Endothelial cell of umbilical vein (primary cell): Measurements from ENCODE around the gene EXOC6. TPM values are rescaled to one million over a fixed set of nuclear protein-coding genes. Genes with fewer than 3 reads are reported as not detected.

Experiments
- BruUV-seq: library from RNA; stranded (reverse); fragments of 400-500 nt; replicated peaks from 2 replicates; lab custom pipeline; 2021; lab: Mats Ljungman, UMichigan
- CTCF ChIA-PET: fragments of 300-600, 350-600 bp; sonication (Branson Sonifier 250); formaldehyde crosslinking; loops from one replicate; lab custom pipeline; 2021; ENCODE audit warnings: antibody characterized with exemption, inconsistent platforms; lab: Charles Lee
- POLR2A ChIA-PET: fragments of 300-600, 350-600 bp; sonication (Branson Sonifier 250); formaldehyde crosslinking; loops from one replicate; lab custom pipeline; 2021; ENCODE audit warnings: antibody characterized with exemption, inconsistent platforms; lab: Charles Lee
- DNase-seq: peaks from one replicate; pipeline ENCODE4 v3.0.0-alpha.2; 2011; ENCODE audit warnings: low read depth, low spot score
- FAIRE-seq: peaks from 2 replicates; lab custom pipeline; 2011; peaks lifted over from hg19 to GRCh38; lab: Jason Lieb, UNC
- H2AFZ ChIP-seq: 2 replicates; pipeline ENCODE4 v1.6.0; 2012; ENCODE audit warnings: low read depth, low read length, control low read depth, inconsistent platforms
- H3K27ac ChIP-seq: 2 replicates; pipeline ENCODE4 v1.5.1; 2011; ENCODE audit warnings: low read depth, mild to moderate bottlenecking, control low read depth, low read length, moderate library complexity; ENCODE audit not compliant: insufficient read depth
- H3K27me3 ChIP-seq, 2 experiments: 2 replicates each; pipeline versions ENCODE4 v1.6.0 to v1.6.1; 2011; ENCODE audit warnings: low read length in 2 of 2, mixed read lengths in 1 of 2; ENCODE audit not compliant: control insufficient read depth in 2 of 2, insufficient read depth in 2 of 2
- H3K36me3 ChIP-seq, 2 experiments: 2 replicates in 1 of 2; 3 replicates in 1 of 2; pipeline ENCODE4 v1.5.1; 2011; ENCODE audit warnings: low read length in 2 of 2, mild to moderate bottlenecking in 1 of 2, moderate library complexity in 1 of 2; ENCODE audit not compliant: control insufficient read depth in 2 of 2, insufficient read depth in 2 of 2; ENCODE audit errors: extremely low read depth in 1 of 2
- H3K4me1 ChIP-seq: 3 replicates; pipeline ENCODE4 v1.5.1; 2011; ENCODE audit warnings: mild to moderate bottlenecking, low read length; ENCODE audit not compliant: control insufficient read depth, insufficient read depth; ENCODE audit errors: extremely low read depth
- H3K4me2 ChIP-seq: 2 replicates; pipeline ENCODE4 v1.6.1; 2011; ENCODE audit warnings: low read length, control low read depth, mixed read lengths; ENCODE audit not compliant: insufficient read depth
- H3K4me3 ChIP-seq, 3 experiments: fragments of 200-600 bp in 1 of 3; sonication (generic), shearing (Covaris generic) in 1 of 3; replicated peaks in 1 of 3; 2 replicates each; pipeline ENCODE4 v1.5.1; 2011 to 2016; ENCODE audit warnings: control low read depth in 3 of 3, low read length in 3 of 3, mild to moderate bottlenecking in 2 of 3, inconsistent platforms in 1 of 3, low read depth in 1 of 3, moderate library complexity in 1 of 3; ENCODE audit not compliant: insufficient read depth in 1 of 3
- H3K79me2 ChIP-seq: 2 replicates; pipeline ENCODE4 v1.6.0; 2012; ENCODE audit warnings: low read length, inconsistent platforms; ENCODE audit not compliant: control insufficient read depth, insufficient read depth
- H3K9ac ChIP-seq: replicated peaks from 2 replicates; pipeline ENCODE3; 2011; ENCODE audit warnings: low read length, control low read depth; ENCODE audit not compliant: insufficient read depth; ENCODE audit errors: extremely low read depth
- H3K9me1 ChIP-seq: replicated peaks from 3 replicates; pipeline ENCODE4 v1.6.0; 2011; ENCODE audit warnings: mild to moderate bottlenecking, low read length; ENCODE audit not compliant: control insufficient read depth, insufficient read depth; ENCODE audit errors: extremely low read depth
- H3K9me3 ChIP-seq: replicated peaks from 2 replicates; pipeline ENCODE4 v1.5.1; 2012; ENCODE audit warnings: low read length, inconsistent platforms; ENCODE audit not compliant: control insufficient read depth, insufficient read depth
- H4K20me1 ChIP-seq: replicated peaks from 2 replicates; pipeline ENCODE3; 2011; ENCODE audit warnings: mild to moderate bottlenecking, low read length; ENCODE audit not compliant: control insufficient read depth, insufficient read depth; ENCODE audit errors: extremely low read depth
- CTCF ChIP-seq, 2 donors: IDR thresholded peaks; 1 replicate in 1 of 2; 2 replicates in 1 of 2; pipeline ENCODE4 v1.5.1; 2011; ENCODE audit warnings: low read length in 2 of 2, mild to moderate bottlenecking in 2 of 2, moderate library complexity in 2 of 2, control low read depth in 1 of 2, inconsistent platforms in 1 of 2, low read depth in 1 of 2; ENCODE audit not compliant: insufficient read depth in 1 of 2; ENCODE audit errors: extremely low read depth in 1 of 2
- EZH2 ChIP-seq: IDR thresholded peaks from 2 replicates; pipeline ENCODE4 v1.6.1; 2012; ENCODE audit warnings: borderline replicate concordance, low read depth, mild to moderate bottlenecking, moderate library complexity, low read length, inconsistent platforms; ENCODE audit not compliant: severe bottlenecking
- FOS ChIP-seq: IDR thresholded peaks from 2 replicates; pipeline ENCODE4 v1.6.1; 2011; ENCODE audit warnings: mild to moderate bottlenecking, low read length, moderate library complexity, borderline replicate concordance; ENCODE audit not compliant: insufficient read depth
- GATA2 ChIP-seq: IDR thresholded peaks from 2 replicates; pipeline ENCODE4 v1.7.0; 2011; ENCODE audit warnings: low read depth, mild to moderate bottlenecking, moderate library complexity, mixed read lengths, low read length; ENCODE audit not compliant: insufficient read length, insufficient read depth
- JUN ChIP-seq: IDR thresholded peaks from 2 replicates; pipeline ENCODE4 v1.6.1; 2011; ENCODE audit warnings: borderline replicate concordance, low read depth; ENCODE audit not compliant: insufficient read length, insufficient read depth
- MAX ChIP-seq: IDR thresholded peaks from 2 replicates; pipeline ENCODE4 v1.6.1; 2011; ENCODE audit not compliant: insufficient read depth, insufficient read length
- MYC ChIP-seq: IDR thresholded peaks from one replicate; pipeline ENCODE4 v1.6.1; 2011; ENCODE audit warnings: mild to moderate bottlenecking, low read depth, low read length
- POLR2A ChIP-seq: IDR thresholded peaks from 2 replicates; pipeline ENCODE4 v1.6.1; 2012; ENCODE audit warnings: low read depth, mild to moderate bottlenecking, control low read depth, low read length
- POLR2AphosphoS5 ChIP-seq: IDR thresholded peaks from 2 replicates; pipeline ENCODE4 v1.6.1; 2012; ENCODE audit warnings: low read depth, mild to moderate bottlenecking, control low read depth, low read length, moderate library complexity; ENCODE audit not compliant: insufficient read depth
- dilution Hi-C: fragments of 300-500 bp; cut with MboI; formaldehyde crosslinking; loops from one replicate; pipeline ENCODE4 v1.15.0; 2019; ENCODE audit warnings: low sequenced_read_pairs; ENCODE audit not compliant: extremely low pct_ligation_motif_present
- intact Hi-C: fragments of 100-400 bp; cut with micrococcal nuclease; formaldehyde crosslinking; loops from one replicate; pipeline ENCODE4 v1.10.0; 2022
- polyA plus RNA-seq, 4 experiments: library from polyadenylated mRNA; depleted of rRNA in 3 of 4; stranded (reverse) in 3 of 4; unstranded in 1 of 4; fragments of >200 nt; gene quantifications; 2 replicates each; pipeline versions ENCODE4 v1.2.1 to v1.2.3, GENCODE V29; 2011 to 2012; ENCODE audit warnings: missing spikeins in 1 of 4
- total RNA-seq: library from RNA; stranded (reverse); gene quantifications from 2 replicates; pipeline ENCODE4 v1.2.3, GENCODE V29; 2021

The EXOC6 gene
- total and polyA plus RNA-seq, 2 donors (not counting 3 experiments of a cell fraction or from before 2014, with no cell fraction given), result 72.6 to 108 TPM

DNA sequence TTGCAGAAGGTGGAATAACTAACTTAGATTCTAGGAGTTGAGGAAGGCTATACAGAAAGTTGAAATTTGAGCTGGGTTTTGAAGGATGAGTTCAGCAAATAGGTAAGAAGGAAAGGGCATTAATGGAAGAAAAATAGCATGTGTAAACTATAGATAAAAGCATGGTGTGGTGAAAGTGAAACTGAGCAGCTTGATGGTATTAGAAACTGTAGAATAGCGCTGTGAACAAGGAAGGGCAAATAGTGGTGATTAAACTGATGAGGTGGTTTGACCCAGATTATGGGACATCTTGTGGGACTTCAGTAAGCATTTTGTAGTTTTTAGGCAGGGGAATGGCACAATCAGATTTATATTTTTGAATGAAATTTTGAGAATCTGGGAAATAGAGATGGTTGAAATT lies 90.5 kb downstream of the EXOC6 start:
- no peak overlapping the region for H3K4me2 ChIP-seq
- ChIA-PET POLR2A (no interaction called here), CTCF (interaction anchor here (1.1 to 1.5 kb wide), 2 partner anchors 10 to 68 kb away, joined by 4 read pairs; no protein-coding TSS in a partner anchor)
- H3K27me3 ChIP-seq, result no peaks in the 10 kb centered on the region
- FAIRE-seq, result no peak
- no peak overlapping the region for H3K4me3 ChIP-seq
- no peak overlapping the region for H3K9ac ChIP-seq
- H3K36me3 ChIP-seq, result peaks cover 10 to 20% of the 10 kb centered on the region in 2 experiments
- no TSS peak for BruUV-seq
- no peaks in the 10 kb centered on the region for H3K9me3 ChIP-seq
- TF ChIP-seq EZH2 (no peak), MYC (no peak), CTCF (IDR thresholded peaks at IDR 0.05; ENCODE audit: extremely low read depth in 1 of 2, insufficient read depth in 1 of 2, low read depth in 1 of 2, low read length in 2 of 2) (no peak), GATA2 (no peak), POLR2AphosphoS5 (no peak), POLR2A (no peak), MAX (no peak), FOS (no peak), JUN (no peak)
- no peaks in the 10 kb centered on the region for H3K4me1 ChIP-seq
- H2AFZ ChIP-seq, result no peak overlapping the region
- intact Hi-C loops (no loop called here), dilution Hi-C loops (no loop called here)
- DNase-seq, result no peak
- H3K9me1 ChIP-seq, result no peaks in the 10 kb centered on the region
- no peaks in the 10 kb centered on the region for H4K20me1 ChIP-seq
- H3K27ac ChIP-seq, result no peak overlapping the region
- no peaks in the 10 kb centered on the region for H3K79me2 ChIP-seq
